WTC11 (cell line): Measurements from ENCODE around the gene CRTC2. TPM values are rescaled to one million over a fixed set of nuclear protein-coding genes. Genes with fewer than 3 reads are reported as not detected.

Experiments used
- ATAC-seq: fragments of 200-7000 bp; cut with Tn5 transposase; 2 replicates; pipeline ENCODE4 v1.10.0; 2021; ENCODE audit warnings: mild to moderate bottlenecking, moderate library complexity
- CTCF ChIA-PET: fragments of 300-600 bp; sonication (Branson Sonifier 250); formaldehyde crosslinking; loops from one replicate; lab custom pipeline; 2021; ENCODE audit warnings: antibody characterized with exemption; lab: Charles Lee
- POLR2A ChIA-PET: fragments of 350-600 bp; sonication (Branson Sonifier 250); formaldehyde crosslinking; loops from one replicate; lab custom pipeline; 2021; ENCODE audit warnings: antibody characterized with exemption; lab: Charles Lee
- DNase-seq: peaks from one replicate; pipeline ENCODE4 v3.0.0; 2021; ENCODE audit warnings: low spot score
- H3K27ac Mint-ChIP-seq: 2 replicates; pipeline ENCODE4 v1.8.0; 2021; ENCODE audit warnings: mixed read lengths
- H3K27me3 Mint-ChIP-seq: 2 replicates; pipeline ENCODE4 v1.8.0; 2021; ENCODE audit warnings: low read depth, mild to moderate bottlenecking, moderate library complexity, mixed read lengths
- H3K36me3 Mint-ChIP-seq: 2 replicates; pipeline ENCODE4 v1.8.0; 2021; ENCODE audit warnings: mixed read lengths
- H3K4me1 Mint-ChIP-seq: 2 replicates; pipeline ENCODE4 v1.8.0; 2022; ENCODE audit warnings: mixed read lengths
- H3K4me3 Mint-ChIP-seq: 2 replicates; pipeline ENCODE4 v1.8.0; 2021; ENCODE audit warnings: mild to moderate bottlenecking, moderate library complexity, mixed read lengths
- H3K9me3 Mint-ChIP-seq: 2 replicates; pipeline ENCODE4 v1.8.0; 2021; ENCODE audit warnings: mixed read lengths
- ATF3 ChIP-seq: sonication (generic); formaldehyde crosslinking; conservative IDR thresholded peaks from 2 replicates; pipeline ENCODE4 v1.8.1; 2022; ENCODE audit warnings: mild to moderate bottlenecking, missing genetic modification reagents
- CBFB ChIP-seq: sonication (generic); formaldehyde crosslinking; IDR thresholded peaks from 2 replicates; pipeline ENCODE4 v1.8.1; 2022; ENCODE audit warnings: mild to moderate bottlenecking, low read depth, missing genetic modification reagents
- ELF4 ChIP-seq: sonication (generic); formaldehyde crosslinking; IDR thresholded peaks from 2 replicates; pipeline ENCODE4 v1.8.1; 2022; ENCODE audit warnings: low read depth, mild to moderate bottlenecking, moderate library complexity, missing genetic modification reagents
- EMX1 ChIP-seq: fragments of 250-450 bp; sonication (Bioruptor Pico); IDR thresholded peaks from 2 replicates; pipeline ENCODE4 v1.8.0; 2021; ENCODE audit warnings: mild to moderate bottlenecking
- FOXP1 ChIP-seq: sonication (generic); formaldehyde crosslinking; IDR thresholded peaks from 2 replicates; pipeline ENCODE4 v1.8.0; 2022; ENCODE audit warnings: missing genetic modification reagents, mild to moderate bottlenecking, moderate library complexity, borderline replicate concordance
- JUN ChIP-seq: sonication (generic); formaldehyde crosslinking; IDR thresholded peaks from 2 replicates; pipeline ENCODE4 v1.8.0; 2023; ENCODE audit warnings: mild to moderate bottlenecking, missing genetic modification reagents
- MYBL2 ChIP-seq: sonication (generic); formaldehyde crosslinking; IDR thresholded peaks from 2 replicates; pipeline ENCODE4 v1.8.1; 2023; ENCODE audit warnings: mild to moderate bottlenecking, moderate library complexity, missing genetic modification reagents
- NFYB ChIP-seq: sonication (generic); formaldehyde crosslinking; conservative IDR thresholded peaks from 2 replicates; pipeline ENCODE4 v1.8.0; 2022; ENCODE audit warnings: low read depth, missing genetic modification reagents
- NR2C2 ChIP-seq: sonication (generic); formaldehyde crosslinking; IDR thresholded peaks from 2 replicates; pipeline ENCODE4 v1.8.0; 2022; ENCODE audit warnings: mild to moderate bottlenecking, missing genetic modification reagents
- SMAD4 ChIP-seq: sonication (generic); formaldehyde crosslinking; IDR thresholded peaks from 2 replicates; pipeline ENCODE4 v1.8.0; 2022; ENCODE audit warnings: mild to moderate bottlenecking, missing genetic modification reagents
- SOX15 ChIP-seq: fragments of 250-450 bp; sonication (Bioruptor Pico); IDR thresholded peaks from 2 replicates; pipeline ENCODE4 v1.9.0; 2021; ENCODE audit warnings: mild to moderate bottlenecking
- SP1 ChIP-seq: sonication (generic); formaldehyde crosslinking; conservative IDR thresholded peaks from 2 replicates; pipeline ENCODE4 v1.8.1; 2022; ENCODE audit warnings: missing genetic modification reagents
- TCF7 ChIP-seq: sonication (generic); formaldehyde crosslinking; IDR thresholded peaks from 2 replicates; pipeline ENCODE4 v1.8.0; 2022; ENCODE audit warnings: mild to moderate bottlenecking, low read depth, missing genetic modification reagents, moderate library complexity
- ZBTB43 ChIP-seq: sonication (generic); formaldehyde crosslinking; IDR thresholded peaks from 2 replicates; pipeline ENCODE4 v1.8.1; 2023; ENCODE audit warnings: mild to moderate bottlenecking, missing genetic modification reagents
- ZNF121 ChIP-seq: sonication (generic); formaldehyde crosslinking; IDR thresholded peaks from 2 replicates; pipeline ENCODE4 v1.8.0; 2023; ENCODE audit warnings: missing genetic modification reagents
- ZNF281 ChIP-seq: sonication (generic); formaldehyde crosslinking; IDR thresholded peaks from 2 replicates; pipeline ENCODE4 v1.8.0; 2023; ENCODE audit warnings: mild to moderate bottlenecking, missing genetic modification reagents
- ZNF317 ChIP-seq: sonication (generic); formaldehyde crosslinking; IDR thresholded peaks from 2 replicates; pipeline ENCODE4 v1.8.1; 2023; ENCODE audit warnings: low read depth, mild to moderate bottlenecking, moderate library complexity, missing genetic modification reagents, borderline replicate concordance
- ZNF425 ChIP-seq: fragments of 250-450 bp; sonication (Bioruptor Pico); conservative IDR thresholded peaks from 2 replicates; pipeline ENCODE4 v1.9.0; 2021; ENCODE audit warnings: mild to moderate bottlenecking
- ZNF512 ChIP-seq: sonication (generic); formaldehyde crosslinking; IDR thresholded peaks from 2 replicates; pipeline ENCODE4 v1.8.1; 2022; ENCODE audit warnings: missing genetic modification reagents, borderline replicate concordance
- total RNA-seq: library from RNA; stranded (reverse); gene quantifications from 3 replicates; pipeline ENCODE4 v1.2.3, GENCODE V29; 2021

The CRTC2 gene
- total RNA-seq, 1 experiment from 2014 or later = 43.7 TPM

- TF ChIP-seq SMAD4 (CRISPR knock-in tag) (no peak), ZNF121 (CRISPR knock-in tag) (peak; percentile 74; the same call in 1 of the 2 replicates)
- peaks cover 25% of the 10 kb centered on the region for H3K36me3 Mint-ChIP-seq
- no peak for ATAC-seq
- no peaks in the 10 kb centered on the region for H3K27me3 Mint-ChIP-seq
- H3K4me3 Mint-ChIP-seq = no peak overlapping the region
- CTCF ChIA-PET = no interaction called here
- H3K9me3 Mint-ChIP-seq = no peaks in the 10 kb centered on the region
- H3K4me1 Mint-ChIP-seq = peaks cover 11% of the 10 kb centered on the region
- POLR2A ChIA-PET = interaction anchor here (0.6 kb wide), 1 partner anchor 21 kb away, joined by 3 read pairs; the partner anchor contains the start of gene SLC39A1
- DNase-seq = no peak
- no peak overlapping the region for H3K27ac Mint-ChIP-seq
These were observed 16.3 kb downstream of the CRTC2 start for GRCh38 chr1:153941826-153942725.

- no peak for TF ChIP-seq NFYB (CRISPR knock-in tag)
- TF ChIP-seq MYBL2 (CRISPR knock-in tag) = no peak
- TF ChIP-seq NR2C2 = no peak
- TF ChIP-seq TCF7 = no peak
- no peak for TF ChIP-seq ZNF121 (CRISPR knock-in tag)
- TF ChIP-seq ZNF425 (CRISPR knock-in tag) = no peak
- TF ChIP-seq FOXP1 (CRISPR knock-in tag) = no peak
- no peak for TF ChIP-seq ZNF512
- no peak for TF ChIP-seq ZBTB43 (CRISPR knock-in tag)
- TF ChIP-seq ATF3 (CRISPR knock-in tag) = no peak
- no peak for TF ChIP-seq CBFB (CRISPR knock-in tag)
- no peak for TF ChIP-seq ZNF281 (CRISPR knock-in tag)
- TF ChIP-seq SOX15 (CRISPR knock-in tag) = no peak
- no peak for TF ChIP-seq JUN (CRISPR knock-in tag)
- TF ChIP-seq ELF4 (CRISPR knock-in tag) = no peak
- TF ChIP-seq SP1 (CRISPR knock-in tag) = no peak
- TF ChIP-seq ZNF317 (CRISPR knock-in tag) = no peak
- no peak for TF ChIP-seq EMX1 (CRISPR knock-in tag)
- ChIA-PET CTCF (interaction anchor here (0.6 to 1.0 kb wide), 3 partner anchors 11 to 234 kb away, joined by 3 read pairs; partner anchors contain the start of gene GATAD2B), POLR2A (no interaction called here)
- Mint-ChIP-seq H3K27ac (no peak overlapping the region), H3K36me3 (peaks cover 38% of the 10 kb centered on the region), H3K4me3 (no peak overlapping the region), H3K4me1 (peaks cover 6% of the 10 kb centered on the region; the same call in 1 of the 2 replicates), H3K27me3 (no peaks in the 10 kb centered on the region), H3K9me3 (no peaks in the 10 kb centered on the region)
- ATAC-seq (no peak), DNase-seq (no peak)
These were observed 17.7 kb downstream of the CRTC2 start for GRCh38 chr1:153940756-153941155.
